Right lobe of liver (tissue), 6 donors: Measurements from ENCODE around the gene LRTM2. TPM values are rescaled to one million over a fixed set of nuclear protein-coding genes. Genes with fewer than 3 reads are reported as not detected.

Experiments used
- ATAC-seq, 4 donors: fragments of 200-7000 bp; cut with Tn5 transposase; one replicate each; pipeline ENCODE4 v1.9.1; 2020; ENCODE audit warnings: mild to moderate bottlenecking in 4 of 4, moderate library complexity in 4 of 4
- DNase-seq, 3 donors: peaks; one replicate each; pipeline ENCODE4 v3.0.0-alpha.2; 2020
- H3K27ac ChIP-seq, 3 donors: fragments of 200-600 bp; one replicate each; pipeline ENCODE4 v1.8.0; 2022
- H3K27me3 ChIP-seq, 2 donors: fragments of 200-600 bp; one replicate each; pipeline ENCODE4 v1.8.0; 2022
- H3K36me3 ChIP-seq, 4 donors: fragments of 200-600 bp; sonication (generic) in 1 of 4; one replicate each; pipeline versions ENCODE4 v1.5.1 to v1.8.0; 2017 to 2022; ENCODE audit warnings: control low read depth in 1 of 4
- H3K4me1 ChIP-seq, 4 donors: fragments of 200-600 bp; sonication (generic) in 1 of 4; one replicate each; pipeline versions ENCODE4 v1.5.1 to v1.8.0; 2017 to 2022; ENCODE audit warnings: control low read depth in 1 of 4
- H3K4me3 ChIP-seq, 3 donors: fragments of 200-600 bp; one replicate each; pipeline ENCODE4 v1.8.0; 2022
- H3K9me3 ChIP-seq, 4 donors: fragments of 200-600 bp; sonication (generic) in 1 of 4; one replicate each; pipeline versions ENCODE4 v1.5.1 to v1.8.0; 2017 to 2022; ENCODE audit warnings: control low read depth in 1 of 4
- CTCF ChIP-seq, 4 donors: fragments of 200-600 bp in 3 of 4; fragments of 450-650 bp in 1 of 4; IDR thresholded peaks; one replicate each; pipeline versions ENCODE4 v1.5.1 to v1.8.0; 2016 to 2022; ENCODE audit warnings: antibody characterized with exemption in 4 of 4, mild to moderate bottlenecking in 2 of 4
- POLR2A ChIP-seq: fragments of 450-650 bp; IDR thresholded peaks from one replicate; pipeline ENCODE4 v1.6.1; 2017; ENCODE audit warnings: antibody characterized with exemption, mild to moderate bottlenecking
- WGBS: methylation state at CpG from one replicate; pipeline ENCODE4 v1.1.6; 2018; ENCODE audit warnings: low coverage, low lambda C conversion rate; ENCODE audit not compliant: insufficient coverage; ENCODE audit errors: missing lambda C conversion rate; 5-methylcytosine and 5-hydroxymethylcytosine counted together
- intact Hi-C, 2 donors: fragments of 100-400 bp; cut with DNase I; formaldehyde crosslinking; loops; one replicate each; pipeline versions ENCODE4 v1.11.2 to v1.14.1; 2022
- total RNA-seq, 6 experiments: library from RNA; depleted of rRNA in 2 of 6; stranded (reverse); fragments of >200 nt in 2 of 6; fragmentation: NEBNext Ultra II Directional in 3 of 6; extraction: Animal tissue kit (Norgen Biotek cat#: 25700) in 3 of 6; gene quantifications; one replicate each; pipeline versions ENCODE4 v1.1.0 to v1.2.4, GENCODE V29; 2016 to 2023
- donor health status: DM: no; HTN: yes; CAD: no.
- donor health status: DM: no; HTN: no; CAD: no.
- donor health status: DM: no; HTN: no; CAD: no.
- donor health status: DM: no; HTN: yes; CAD: no.
- donor health status: DM: no; HTN: yes; CAD: no.

LRTM2 gene
- total RNA-seq, 6 experiments from 2014 or later, result not detected

- no peak overlapping the region for H3K4me3 ChIP-seq
- no peaks in the 10 kb centered on the region for H3K36me3 ChIP-seq
- H3K4me1 ChIP-seq, result no peaks in the 10 kb centered on the region
- TF ChIP-seq CTCF (IDR thresholded peaks at IDR 0.05), result no peak
- no peak for TF ChIP-seq POLR2A
- no peaks in the 10 kb centered on the region for H3K27me3 ChIP-seq
- ATAC-seq (no peak), DNase-seq (peak in 1 of 3 donors; percentile 48)
- no CpG with 5 or more reads among the region's 22 CpGs for WGBS
- H3K9me3 ChIP-seq, result no peaks in the 10 kb centered on the region
- intact Hi-C loops, result no loop called here
- H3K27ac ChIP-seq, result no peak overlapping the region
Observed at GRCh38 chr12:1836854-1837421, 16.6 kb downstream of the LRTM2 start.

DNA sequence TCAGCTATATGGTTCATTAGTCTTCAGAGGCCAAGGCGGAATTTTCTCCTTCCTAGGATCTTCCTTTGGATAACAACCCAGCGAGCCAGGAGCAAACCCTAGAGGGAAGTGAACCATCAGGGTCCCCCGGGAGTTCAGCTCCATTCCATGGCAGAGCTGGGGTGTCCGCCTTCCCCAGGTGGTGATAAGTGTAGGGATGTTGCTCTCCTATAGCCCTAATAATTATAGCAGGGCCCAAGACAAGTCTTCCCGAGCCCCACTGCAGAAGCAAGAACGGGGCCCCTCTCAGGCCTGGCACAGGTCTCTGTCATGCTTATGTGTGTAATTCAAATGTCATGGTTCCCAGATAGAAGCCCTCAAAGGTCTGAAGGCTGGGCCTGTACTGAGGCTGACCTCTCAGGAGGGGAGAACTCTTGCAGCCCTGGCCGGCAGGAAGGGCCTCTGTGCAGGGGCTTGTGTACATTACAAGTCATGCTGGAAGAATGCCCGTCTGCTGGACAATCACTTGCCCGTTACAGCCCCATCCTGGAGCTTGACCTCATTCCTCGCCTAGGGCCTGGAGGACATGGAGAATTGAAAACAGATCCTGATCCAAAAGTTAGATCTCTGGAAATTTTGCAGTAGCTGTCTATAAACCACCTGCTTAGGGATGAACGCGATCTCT lies 17.3 kb downstream of the LRTM2 start:
- Histone ChIP-seq H3K4me1 (no peaks in the 10 kb centered on the region), H3K36me3 (no peaks in the 10 kb centered on the region), H3K9me3 (no peaks in the 10 kb centered on the region), H3K27ac (no peak overlapping the region), H3K4me3 (no peak overlapping the region), H3K27me3 (no peaks in the 10 kb centered on the region)
- DNase-seq (peak in 1 of 3 donors; percentile 21), ATAC-seq (no peak)
- intact Hi-C loops, result no loop called here
- WGBS, result 79% methylated on average over 4 of the region's 12 CpGs
- TF ChIP-seq CTCF (IDR thresholded peaks at IDR 0.05) (no peak), POLR2A (no peak)

DNA sequence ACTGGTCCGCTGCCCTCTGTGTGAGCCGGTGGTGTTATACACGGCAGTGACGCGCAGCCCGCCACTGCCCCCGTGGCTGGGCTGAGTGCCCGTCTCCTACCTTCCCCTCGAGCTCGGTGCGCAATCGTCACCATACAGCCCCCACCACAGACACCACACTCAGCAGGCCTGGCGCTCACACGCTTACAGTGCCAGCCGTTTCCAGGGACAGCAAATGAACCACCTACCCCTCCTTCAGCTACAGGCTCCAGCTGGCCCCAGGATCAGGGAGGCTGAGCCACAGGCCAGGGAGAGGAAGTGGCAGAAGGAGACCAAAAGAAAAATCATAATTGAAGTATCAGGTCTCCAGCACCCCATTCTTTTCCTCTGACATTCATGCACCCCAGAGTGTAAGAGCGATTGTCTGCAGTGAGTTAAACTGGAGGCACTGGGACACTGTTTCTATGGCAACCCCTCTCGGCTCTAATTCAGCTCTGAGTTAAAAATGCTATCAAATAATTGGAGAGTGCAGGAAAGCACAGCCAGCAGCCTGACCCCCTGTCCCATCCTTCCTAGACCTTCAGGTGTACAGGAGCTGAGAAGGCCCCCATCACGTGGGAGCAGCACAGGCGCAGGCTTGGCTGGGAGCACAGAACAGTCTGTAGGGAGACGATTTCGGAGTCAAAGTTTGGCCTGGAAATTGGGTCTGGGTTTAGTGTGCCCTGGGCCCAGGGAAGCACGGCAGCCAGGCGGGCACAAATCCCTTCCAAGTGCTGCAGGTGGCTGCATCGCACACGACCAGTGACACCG lies 18.0 kb downstream of the LRTM2 start:
- ATAC-seq (no peak), DNase-seq (peak in 1 of 3 donors; percentile 35)
- TF ChIP-seq POLR2A, result no peak
- TF ChIP-seq CTCF (IDR thresholded peaks at IDR 0.05), result no peak
- no peaks in the 10 kb centered on the region for H3K36me3 ChIP-seq
- H3K4me3 ChIP-seq, result no peak overlapping the region
- no peaks in the 10 kb centered on the region for H3K9me3 ChIP-seq
- no peaks in the 10 kb centered on the region for H3K4me1 ChIP-seq
- H3K27me3 ChIP-seq, result no peaks in the 10 kb centered on the region
- intact Hi-C loops, result no loop called here
- no peak overlapping the region for H3K27ac ChIP-seq
- WGBS, result 79% methylated on average over 3 of the region's 26 CpGs

GRCh38 chr12:1838994-1839365 lies 18.6 kb downstream of the LRTM2 start:
- DNase-seq (peak in 1 of 3 donors; percentile 41), ATAC-seq (no peak)
- no peaks in the 10 kb centered on the region for H3K36me3 ChIP-seq
- WGBS, result 40% methylated on average over 1 of the region's 15 CpGs
- H3K27ac ChIP-seq, result no peak overlapping the region
- intact Hi-C loops, result no loop called here
- H3K27me3 ChIP-seq, result no peaks in the 10 kb centered on the region
- H3K9me3 ChIP-seq, result no peaks in the 10 kb centered on the region
- no peaks in the 10 kb centered on the region for H3K4me1 ChIP-seq
- H3K4me3 ChIP-seq, result no peak overlapping the region
- TF ChIP-seq POLR2A, result no peak
- TF ChIP-seq CTCF (IDR thresholded peaks at IDR 0.05), result no peak
